Mesendoderm (in vitro differentiated cells): Measurements from ENCODE around the gene TNS3.

ENCODE experiments used
- DNase-seq: peaks from one replicate; pipeline ENCODE4 v3.0.0; 2013
- H2AK5ac ChIP-seq: 2 replicates; pipeline ENCODE4 v1.6.1; 2013; ENCODE audit warnings: low read length, inconsistent platforms
- H2BK120ac ChIP-seq: 2 replicates; pipeline ENCODE4 v1.6.1; 2013; ENCODE audit warnings: low read depth, mild to moderate bottlenecking, low read length, moderate library complexity, mixed read lengths
- H2BK15ac ChIP-seq: replicated peaks from 2 replicates; pipeline ENCODE4 v1.6.1; 2013; ENCODE audit warnings: low read depth, mild to moderate bottlenecking, moderate library complexity
- H2BK5ac ChIP-seq: 2 replicates; pipeline ENCODE4 v1.6.1; 2013; ENCODE audit warnings: low read length, inconsistent platforms
- H3K18ac ChIP-seq: 2 replicates; pipeline ENCODE4 v1.6.1; 2013; ENCODE audit warnings: mild to moderate bottlenecking, low read length, mixed read lengths
- H3K23ac ChIP-seq: one replicate; pipeline ENCODE4 v1.6.1; 2013; ENCODE audit warnings: low read length
- H3K27ac ChIP-seq: 2 replicates; pipeline ENCODE4 v1.5.1; 2013; ENCODE audit warnings: low read depth, mild to moderate bottlenecking, inconsistent platforms, low read length, moderate library complexity
- H3K27me3 ChIP-seq: 2 replicates; pipeline ENCODE4 v1.6.1; 2013; ENCODE audit warnings: low read length, control low read depth, mild to moderate bottlenecking, inconsistent platforms; ENCODE audit not compliant: insufficient read depth, poor library complexity
- H3K36me3 ChIP-seq: 2 replicates; pipeline ENCODE4 v1.6.1; 2013; ENCODE audit warnings: low read length, inconsistent platforms; ENCODE audit not compliant: control insufficient read depth, insufficient read depth
- H3K4ac ChIP-seq: one replicate; pipeline ENCODE4 v1.6.1; 2013; ENCODE audit warnings: low read depth, mild to moderate bottlenecking, low read length, moderate library complexity
- H3K4me1 ChIP-seq: 2 replicates; pipeline ENCODE4 v1.6.1; 2013; ENCODE audit warnings: low read depth, low read length, inconsistent platforms; ENCODE audit not compliant: control insufficient read depth
- H3K4me2 ChIP-seq: 2 replicates; pipeline ENCODE4 v1.6.1; 2013; ENCODE audit warnings: low read length
- H3K4me3 ChIP-seq: 2 replicates; pipeline ENCODE4 v1.5.1; 2013; ENCODE audit warnings: mild to moderate bottlenecking, low read length
- H3K56ac ChIP-seq: one replicate; pipeline ENCODE4 v1.6.1; 2013; ENCODE audit warnings: low read length
- H3K79me1 ChIP-seq: 2 replicates; pipeline ENCODE4 v1.6.1; 2013; ENCODE audit warnings: low read length, inconsistent platforms
- H3K79me2 ChIP-seq: 2 replicates; pipeline ENCODE4 v1.6.1; 2013; ENCODE audit warnings: mild to moderate bottlenecking, low read length; ENCODE audit not compliant: control insufficient read depth, insufficient read depth
- H3K9ac ChIP-seq: 2 replicates; pipeline ENCODE4 v1.6.1; 2013; ENCODE audit warnings: low read length, inconsistent platforms
- H4K5ac ChIP-seq: one replicate; pipeline ENCODE4 v1.6.1; 2013; ENCODE audit warnings: low read length
- H4K8ac ChIP-seq: one replicate; pipeline ENCODE4 v1.6.1; 2013; ENCODE audit warnings: low read depth, mild to moderate bottlenecking, control low read depth, low read length, moderate library complexity
- WGBS: extraction: QIAGEN DNeasy Blood & Tissue Kit; methylation state at CpG from one replicate; pipeline ENCODE4 v1.1.7; 2013; ENCODE audit warnings: low lambda C conversion rate, missing lambda C conversion rate; ENCODE audit not compliant: insufficient coverage; ENCODE audit errors: extremely low coverage; 5-methylcytosine and 5-hydroxymethylcytosine counted together

The TNS3 gene

DNA sequence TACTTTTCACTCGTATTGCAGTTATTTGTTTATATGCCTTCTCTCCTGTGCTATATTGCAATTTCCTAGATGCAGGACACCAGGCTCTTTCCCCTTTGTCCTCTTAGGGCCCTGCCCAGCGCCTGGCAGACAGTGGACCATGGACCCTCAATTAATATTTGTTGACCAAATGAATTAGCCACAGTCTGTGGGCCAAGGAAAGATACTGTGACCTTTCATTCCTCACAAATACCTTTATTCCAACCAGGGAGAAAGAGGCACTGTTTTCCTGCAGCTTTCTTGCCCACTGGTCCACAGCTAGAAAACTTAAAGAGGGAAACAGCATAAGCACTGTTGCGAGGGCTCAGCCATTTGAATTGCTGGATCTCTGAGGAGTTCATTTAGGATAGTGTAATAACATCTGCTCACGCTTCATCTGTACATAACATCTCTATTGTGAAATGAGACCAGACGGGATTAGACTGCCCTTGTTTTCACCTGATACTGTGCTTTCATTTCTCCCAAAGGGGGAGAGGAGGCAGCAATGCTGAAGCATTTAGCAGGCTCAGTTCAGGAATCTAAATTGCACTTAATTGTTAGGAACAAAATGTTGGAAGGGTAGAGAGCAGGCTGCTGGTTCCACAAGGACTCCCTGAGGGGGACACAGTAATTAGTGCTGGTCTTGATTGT is 46.7 kb downstream of the TNS3 start:
- Histone ChIP-seq H3K27ac (peak overlapping the region; percentile 38), H3K79me2 (no peaks in the 10 kb centered on the region), H3K27me3 (no peaks in the 10 kb centered on the region), H3K4me3 (no peak overlapping the region), H3K79me1 (peaks cover 2% of the 10 kb centered on the region), H2BK15ac (no peak overlapping the region), H3K4me1 (peaks cover 22% of the 10 kb centered on the region), H3K18ac (no peak overlapping the region), H2BK120ac (no peak overlapping the region), H4K8ac (no peak overlapping the region), H3K4me2 (no peak overlapping the region), H3K36me3 (no peaks in the 10 kb centered on the region), H3K56ac (no peak overlapping the region), H3K4ac (no peak overlapping the region), H4K5ac (no peak overlapping the region), H2BK5ac (no peak overlapping the region), H2AK5ac (no peak overlapping the region), H3K9ac (no peak overlapping the region), H3K23ac (no peak overlapping the region)
- DNase-seq = no peak
- WGBS = no CpG with 5 or more reads among the region's 5 CpGs

DNA sequence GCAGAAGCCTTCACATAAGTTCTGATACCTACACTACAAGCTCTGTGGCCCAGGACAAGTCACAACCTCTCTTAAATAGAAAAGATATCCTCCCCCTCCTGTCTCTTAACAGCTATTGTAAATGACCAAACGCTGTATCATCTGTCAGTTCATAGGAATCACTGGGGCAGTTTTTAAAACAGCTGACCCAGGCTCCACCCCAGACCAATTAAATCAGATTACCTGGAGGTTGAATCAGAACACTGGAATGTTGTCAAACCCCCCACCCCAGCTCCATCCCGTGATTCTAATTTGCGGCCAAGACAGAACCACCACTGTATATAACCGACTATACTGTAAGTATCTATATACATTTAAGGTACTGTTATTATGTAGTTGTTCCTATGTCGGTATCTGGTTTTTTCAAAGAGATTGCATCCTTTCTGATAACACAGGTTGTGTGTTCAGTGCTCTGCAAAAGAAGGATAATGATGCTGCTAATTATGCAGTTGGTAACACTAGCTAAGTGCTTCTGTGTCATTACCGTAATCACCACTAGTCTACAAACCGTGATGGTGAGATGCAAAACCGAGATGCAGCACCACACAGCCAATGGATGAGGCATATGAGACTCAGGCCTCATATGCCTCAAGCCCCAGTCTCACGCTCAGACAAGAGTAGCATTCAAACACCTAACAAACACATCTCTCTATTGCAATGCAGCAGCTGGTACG is 47.4 kb downstream of the TNS3 start:
- Histone ChIP-seq H3K23ac (no peak overlapping the region), H3K4me1 (peaks cover 19% of the 10 kb centered on the region), H3K79me2 (no peaks in the 10 kb centered on the region), H3K4me3 (no peak overlapping the region), H4K5ac (no peak overlapping the region), H4K8ac (no peak overlapping the region), H2BK120ac (no peak overlapping the region), H3K36me3 (no peaks in the 10 kb centered on the region), H2BK15ac (no peak overlapping the region), H2AK5ac (no peak overlapping the region), H3K4ac (no peak overlapping the region), H3K4me2 (no peak overlapping the region), H3K27ac (peak overlapping the region; percentile 19), H3K9ac (no peak overlapping the region), H3K79me1 (peaks cover 2% of the 10 kb centered on the region), H2BK5ac (no peak overlapping the region), H3K56ac (no peak overlapping the region), H3K27me3 (no peaks in the 10 kb centered on the region), H3K18ac (no peak overlapping the region)
- DNase-seq = peak; percentile 75
- WGBS = no CpG with 5 or more reads among the region's 10 CpGs

DNA sequence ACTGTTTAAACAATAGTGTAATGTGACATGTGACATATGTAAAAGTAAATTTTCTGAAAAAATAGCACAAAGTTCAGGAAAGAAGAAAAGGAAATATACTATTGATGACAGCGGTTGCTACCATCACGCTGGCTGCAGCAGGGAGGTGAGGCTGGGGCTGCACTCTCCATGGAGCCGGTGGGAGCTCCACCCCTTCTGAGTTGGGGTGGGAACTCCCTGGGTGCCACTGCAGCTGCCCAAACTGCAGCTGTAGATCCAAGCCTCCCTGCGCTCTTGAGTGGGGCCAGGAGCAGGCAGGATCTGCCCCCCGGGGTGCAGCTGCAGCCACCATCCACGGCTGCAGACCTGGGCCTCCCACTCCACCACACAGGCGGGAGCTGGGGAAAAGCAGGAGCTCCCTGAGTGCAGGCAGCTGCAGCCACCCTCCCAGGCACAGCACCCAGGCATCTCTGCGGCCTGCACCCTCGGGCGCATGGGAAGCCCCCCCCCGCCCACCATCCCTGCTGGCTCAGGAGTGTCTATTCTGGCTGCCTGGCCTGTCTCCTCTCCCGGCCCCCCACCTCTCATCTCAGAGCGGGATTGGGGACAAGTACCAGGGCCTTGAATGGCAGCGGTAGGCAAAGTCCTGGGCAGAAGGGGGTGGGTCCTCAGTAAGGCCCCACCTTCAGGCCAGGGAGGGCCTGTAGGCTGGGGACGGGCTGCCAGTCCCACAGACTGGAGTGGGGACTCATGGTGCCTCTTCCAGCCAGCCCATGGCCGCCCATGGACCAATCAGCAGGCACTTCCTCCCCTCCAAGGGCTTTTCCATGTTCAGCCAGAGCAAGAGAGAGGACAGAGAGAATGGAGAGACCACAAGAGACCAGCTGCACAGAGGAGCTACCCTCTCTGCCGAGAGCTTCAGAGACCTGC is 50.1 kb downstream of the TNS3 start:
- H3K56ac ChIP-seq = no peak overlapping the region
- H3K9ac ChIP-seq = no peak overlapping the region
- no peak overlapping the region for H2BK120ac ChIP-seq
- no peak overlapping the region for H2BK5ac ChIP-seq
- H3K27ac ChIP-seq = no peak overlapping the region
- no peak overlapping the region for H4K5ac ChIP-seq
- DNase-seq = no peak
- no peaks in the 10 kb centered on the region for H3K36me3 ChIP-seq
- H3K79me1 ChIP-seq = peaks cover 2% of the 10 kb centered on the region
- WGBS = no CpG with 5 or more reads among the region's 17 CpGs
- no peak overlapping the region for H3K23ac ChIP-seq
- no peak overlapping the region for H3K4ac ChIP-seq
- no peak overlapping the region for H3K4me3 ChIP-seq
- no peak overlapping the region for H2BK15ac ChIP-seq
- H2AK5ac ChIP-seq = no peak overlapping the region
- no peaks in the 10 kb centered on the region for H3K79me2 ChIP-seq
- H3K4me1 ChIP-seq = peaks cover 11% of the 10 kb centered on the region
- no peak overlapping the region for H3K18ac ChIP-seq
- H3K4me2 ChIP-seq = no peak overlapping the region
- no peak overlapping the region for H4K8ac ChIP-seq
- H3K27me3 ChIP-seq = no peaks in the 10 kb centered on the region

DNA sequence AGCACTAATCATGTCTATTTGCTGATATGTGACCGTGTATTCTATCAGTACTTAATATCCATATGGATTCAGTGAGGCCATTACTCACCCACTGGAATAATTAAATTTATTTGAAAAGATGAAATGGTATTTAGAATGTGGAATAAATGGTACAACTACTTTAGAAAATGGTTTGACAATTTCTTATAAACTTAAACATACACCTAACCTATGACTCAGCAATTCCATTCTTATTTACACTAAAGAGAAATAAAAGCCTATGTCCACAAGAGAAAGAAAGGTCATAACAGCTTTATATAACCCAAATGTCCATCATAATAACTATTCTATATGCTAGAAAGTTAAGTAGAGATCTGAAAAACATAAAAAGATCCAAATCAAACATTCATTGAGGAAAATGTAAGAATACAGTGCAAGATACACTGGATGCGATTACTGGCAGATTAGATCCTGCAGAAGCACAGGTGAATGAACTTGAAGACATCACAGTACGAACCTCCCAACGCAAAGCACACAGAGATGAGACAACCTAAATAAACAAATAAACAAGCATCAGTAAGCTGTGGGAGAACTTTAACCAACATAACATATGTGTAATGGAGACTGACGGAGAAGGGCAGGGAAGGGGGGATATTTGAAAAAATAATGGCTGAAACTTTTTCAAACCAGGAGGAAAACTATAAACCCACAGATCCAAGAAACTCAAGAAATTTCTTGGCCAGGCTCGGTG is 51.9 kb downstream of the TNS3 start:
- H3K36me3 ChIP-seq = no peaks in the 10 kb centered on the region
- no peak overlapping the region for H3K4ac ChIP-seq

DNA sequence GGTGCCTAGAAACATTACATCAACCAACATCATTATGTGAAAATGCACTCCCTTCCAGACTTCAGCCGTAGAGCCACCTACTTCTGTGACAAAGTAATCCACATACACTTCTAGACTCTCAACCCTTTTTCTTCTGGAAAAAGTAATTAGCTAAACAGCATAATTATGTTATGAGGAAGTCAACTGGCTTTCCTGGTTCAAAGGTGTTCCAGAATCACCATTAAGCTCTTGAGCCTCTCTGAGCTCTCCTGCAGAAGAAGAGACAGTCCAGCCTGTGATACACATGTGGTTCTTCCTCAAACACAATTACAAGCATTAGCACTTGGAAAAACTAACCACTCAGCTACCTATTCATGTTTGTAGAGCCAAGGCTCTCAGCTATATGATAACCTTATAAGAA is 52.5 kb downstream of the TNS3 start:
- no peaks in the 10 kb centered on the region for H3K79me2 ChIP-seq
- no peak overlapping the region for H3K23ac ChIP-seq
- H2AK5ac ChIP-seq = no peak overlapping the region
- H3K18ac ChIP-seq = no peak overlapping the region
- H4K5ac ChIP-seq = no peak overlapping the region
- no peak overlapping the region for H2BK15ac ChIP-seq
- H3K4me3 ChIP-seq = no peak overlapping the region
- no peak overlapping the region for H3K4me2 ChIP-seq
- H3K4me1 ChIP-seq = peaks cover 2% of the 10 kb centered on the region
- no peak overlapping the region for H3K4ac ChIP-seq
- H3K27me3 ChIP-seq = no peaks in the 10 kb centered on the region
- DNase-seq = no peak
- H4K8ac ChIP-seq = no peak overlapping the region
- no peaks in the 10 kb centered on the region for H3K36me3 ChIP-seq
- no peak overlapping the region for H2BK5ac ChIP-seq
- H3K56ac ChIP-seq = no peak overlapping the region
- WGBS = no CpG with 5 or more reads among the region's 1 CpG
- no peak overlapping the region for H3K9ac ChIP-seq
- H2BK120ac ChIP-seq = no peak overlapping the region
- no peaks in the 10 kb centered on the region for H3K79me1 ChIP-seq
- no peak overlapping the region for H3K27ac ChIP-seq

More for the DNA sequence above, 51.9 kb downstream of the TNS3 start:
- Histone ChIP-seq H3K27ac (no peak overlapping the region), H3K56ac (no peak overlapping the region), H3K4me3 (no peak overlapping the region), H2BK15ac (no peak overlapping the region), H3K79me1 (no peaks in the 10 kb centered on the region), H3K27me3 (no peaks in the 10 kb centered on the region), H3K9ac (no peak overlapping the region), H3K4me1 (peaks cover 2% of the 10 kb centered on the region), H3K23ac (no peak overlapping the region), H3K79me2 (no peaks in the 10 kb centered on the region), H3K4me2 (no peak overlapping the region), H2AK5ac (no peak overlapping the region), H3K18ac (no peak overlapping the region), H2BK120ac (no peak overlapping the region), H4K5ac (no peak overlapping the region), H4K8ac (no peak overlapping the region), H2BK5ac (no peak overlapping the region)
- no peak for DNase-seq
- WGBS = no CpG with 5 or more reads among the region's 6 CpGs
